HG03432 (cell line): ENCODE data around the gene WWOX.

Source experiments
- ATAC-seq: cut with Tn5 transposase; IDR thresholded peaks from one replicate; pipeline ENCODE4 v1.9.1; 2021; ENCODE audit warnings: mild to moderate bottlenecking, moderate library complexity; ENCODE audit not compliant: unreplicated experiment

Gene WWOX

DNA sequence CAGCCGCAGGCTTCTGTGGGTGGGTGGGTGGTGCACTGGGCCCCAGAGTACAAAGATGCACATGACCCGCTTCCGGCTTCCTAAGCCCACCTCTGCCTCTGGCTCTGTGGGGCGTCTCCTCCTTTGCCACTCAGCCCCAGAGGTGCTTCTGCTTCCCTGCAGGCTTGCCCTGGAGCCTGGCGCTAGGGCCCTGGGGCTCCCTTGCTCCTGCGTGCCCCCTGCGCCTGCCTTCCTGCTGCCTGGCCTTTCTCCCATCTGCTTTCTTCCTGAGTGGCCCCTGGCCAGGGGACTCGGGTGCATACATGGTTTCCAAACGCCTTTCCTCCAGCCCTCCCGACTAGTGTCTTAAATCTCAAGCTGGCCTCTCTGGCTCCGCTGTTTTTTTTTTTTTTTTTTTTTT lies 3.4 kb downstream of the WWOX start:
- ATAC-seq, result no peak

DNA sequence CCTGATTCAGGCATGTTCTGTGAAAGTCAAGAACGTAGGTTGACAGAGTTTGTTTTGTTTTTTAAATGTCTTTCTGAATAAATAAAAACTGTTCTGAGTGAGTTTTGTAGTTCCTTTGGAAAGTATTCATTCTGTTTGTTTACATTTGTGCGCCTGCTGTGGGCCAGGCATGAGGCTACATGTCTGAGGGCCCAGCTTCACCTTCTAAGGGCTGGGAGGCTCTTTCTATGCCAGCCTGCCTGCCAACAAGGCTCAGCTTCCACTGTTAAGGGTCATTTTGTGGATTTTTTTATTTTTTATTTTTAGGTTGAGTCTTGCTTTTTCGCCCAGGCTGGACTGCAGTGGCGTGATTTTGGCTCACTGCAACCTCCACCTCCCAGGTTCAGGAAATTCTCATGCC lies 6.1 kb downstream of the WWOX start:
- ATAC-seq, result no peak

GRCh38 chr16:78106686-78107085 lies 7.2 kb downstream of the WWOX start:
- no peak for ATAC-seq

DNA sequence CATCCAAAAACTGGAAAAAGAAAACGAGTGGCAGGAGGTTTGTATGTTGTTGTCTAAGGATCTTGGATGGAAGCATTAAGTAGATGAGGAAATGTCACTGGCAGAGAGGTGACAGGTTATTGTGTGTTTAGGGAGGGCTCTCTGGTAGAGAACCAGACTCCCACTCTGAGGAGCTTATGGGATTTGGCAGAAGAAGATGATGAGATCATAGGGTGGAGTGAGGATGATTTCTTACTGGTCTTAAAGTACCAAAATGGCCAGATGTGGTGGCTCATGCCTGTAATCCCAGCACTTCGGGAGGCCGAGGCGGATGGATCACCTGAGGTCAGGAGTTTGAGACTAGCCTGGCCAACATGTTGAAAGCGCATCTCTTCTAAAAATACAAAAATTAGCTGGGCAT lies 9.0 kb downstream of the WWOX start:
- ATAC-seq, result no peak

DNA sequence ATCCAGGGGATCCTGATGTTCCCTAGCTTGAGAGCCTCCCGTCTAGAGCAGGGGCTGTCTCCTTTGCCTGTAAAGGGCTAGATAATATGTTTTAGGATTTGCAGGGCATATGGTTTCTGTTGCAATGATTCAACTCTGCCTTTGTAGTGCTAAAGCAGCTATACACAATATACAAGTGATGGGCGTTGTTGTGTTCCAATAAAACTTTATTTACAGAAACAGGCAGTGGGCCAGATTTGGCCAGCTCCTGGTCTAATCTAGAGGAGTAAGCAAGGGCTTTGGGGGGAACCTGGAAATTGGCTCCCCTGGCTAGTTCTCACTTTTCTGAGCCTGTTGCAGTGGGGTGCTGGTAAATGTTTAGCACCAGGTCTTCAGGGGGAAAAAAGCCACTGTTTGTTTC lies 13.8 kb downstream of the WWOX start:
- ATAC-seq, result no peak

DNA sequence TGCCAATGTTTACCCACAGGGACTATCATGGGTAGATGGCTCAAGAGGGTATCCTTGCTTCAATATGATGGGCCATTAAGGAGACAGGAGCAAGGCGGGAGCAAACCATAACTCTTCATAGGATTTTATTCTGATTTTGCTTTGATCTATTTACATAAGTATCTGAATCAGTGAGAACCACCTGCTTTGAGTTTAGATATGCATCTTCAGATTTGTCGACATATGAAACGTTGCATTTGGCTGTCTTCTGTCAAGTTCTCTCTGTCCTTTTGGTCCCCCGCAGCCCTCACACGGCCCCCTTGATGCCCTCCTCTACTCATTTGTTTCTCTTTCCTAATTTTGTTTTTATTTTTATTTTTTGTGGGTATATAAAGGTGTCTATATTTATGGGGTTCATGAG lies 16.2 kb downstream of the WWOX start:
- no peak for ATAC-seq

GRCh38 chr16:78116946-78117345 lies 17.5 kb downstream of the WWOX start:
- ATAC-seq, result no peak

- no peak for ATAC-seq
These were observed 17.9 kb downstream of the WWOX start for GRCh38 chr16:78117391-78117790.

GRCh38 chr16:78118469-78119025 lies 19.1 kb downstream of the WWOX start:
- no peak for ATAC-seq

DNA sequence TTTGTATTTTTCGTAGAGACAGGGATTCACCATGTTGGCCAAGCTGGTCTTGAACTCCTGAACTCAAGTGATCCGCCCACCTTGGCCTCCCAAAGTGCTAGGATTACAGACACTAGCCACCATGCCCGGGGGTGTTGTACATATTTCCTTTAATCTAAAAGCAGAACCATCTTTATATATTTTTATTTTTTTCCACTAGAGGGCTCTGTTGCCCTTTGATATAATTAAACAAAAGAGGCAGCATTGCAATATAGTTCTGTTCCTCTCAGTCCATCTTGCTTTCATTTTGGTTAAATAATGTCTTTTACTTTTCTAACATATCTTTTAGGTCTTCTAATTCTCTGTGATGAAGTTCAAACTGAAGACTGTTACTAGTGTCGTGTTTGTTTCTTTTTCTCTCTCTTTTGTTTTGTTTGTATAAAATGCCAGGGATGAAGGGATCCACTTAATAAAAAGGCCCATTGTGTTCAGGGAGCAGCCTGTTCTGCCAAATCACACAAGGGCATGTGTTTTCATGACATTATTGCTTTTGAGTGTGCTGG lies 23.4 kb downstream of the WWOX start:
- ATAC-seq, result peak; percentile 91

DNA sequence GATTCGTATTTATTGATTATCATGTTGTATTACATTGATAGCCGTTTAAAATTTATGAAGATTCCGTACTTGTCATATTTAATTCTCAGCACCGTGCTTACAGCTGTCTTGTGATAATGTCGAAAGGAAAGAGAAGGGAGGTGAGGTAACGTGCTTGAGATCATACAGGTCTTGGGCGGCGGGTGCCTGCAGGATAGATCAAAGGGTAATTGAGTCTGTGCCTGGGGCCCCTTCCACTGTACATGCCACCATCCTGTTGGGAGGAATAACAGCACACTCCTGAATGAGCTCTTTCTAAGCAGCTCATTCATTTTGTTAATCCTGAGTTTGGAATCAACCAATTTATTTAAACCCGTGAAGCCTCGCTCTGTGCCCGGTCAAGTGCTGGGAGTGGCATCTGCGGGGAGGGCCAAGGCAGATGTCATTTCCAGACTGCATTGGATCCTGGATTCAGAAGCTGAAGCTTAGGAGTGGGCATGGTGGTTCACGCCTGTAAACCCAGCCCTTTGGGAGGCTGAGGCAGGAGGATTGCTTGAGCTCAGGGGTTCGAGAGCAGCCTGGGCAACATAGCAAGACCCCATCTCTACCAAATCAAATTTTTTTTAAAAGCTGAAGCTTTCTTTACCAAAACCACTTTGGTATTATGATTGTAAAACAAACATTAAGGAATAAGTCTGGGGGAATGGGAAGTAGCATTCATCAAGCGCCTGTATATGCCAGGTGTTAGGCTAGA lies 25.8 kb downstream of the WWOX start:
- ATAC-seq, result no peak

GRCh38 chr16:78126662-78127061 lies 27.2 kb downstream of the WWOX start:
- no peak for ATAC-seq

- ATAC-seq, result no peak
These were observed 27.7 kb downstream of the WWOX start for GRCh38 chr16:78127130-78127529.

DNA sequence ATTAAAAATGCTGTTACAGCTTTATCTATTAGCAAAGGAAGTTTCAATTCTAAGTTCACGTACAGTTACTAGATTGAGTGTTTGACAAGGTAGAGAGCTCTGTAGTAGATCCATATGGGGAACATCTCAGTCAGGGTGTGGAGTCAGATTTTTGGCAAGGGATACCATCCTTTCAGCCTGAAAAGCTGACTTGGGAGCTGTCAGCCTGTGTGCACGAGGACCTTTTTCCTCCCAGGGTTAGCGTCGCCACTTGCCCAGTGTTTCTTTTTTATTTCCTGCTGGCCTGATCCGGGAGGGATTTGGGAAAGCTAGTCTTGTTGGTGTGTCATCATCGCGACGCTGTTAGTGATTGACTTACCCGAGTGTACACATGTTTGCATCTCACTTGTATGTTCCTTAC lies 29.5 kb downstream of the WWOX start:
- ATAC-seq, result no peak

DNA sequence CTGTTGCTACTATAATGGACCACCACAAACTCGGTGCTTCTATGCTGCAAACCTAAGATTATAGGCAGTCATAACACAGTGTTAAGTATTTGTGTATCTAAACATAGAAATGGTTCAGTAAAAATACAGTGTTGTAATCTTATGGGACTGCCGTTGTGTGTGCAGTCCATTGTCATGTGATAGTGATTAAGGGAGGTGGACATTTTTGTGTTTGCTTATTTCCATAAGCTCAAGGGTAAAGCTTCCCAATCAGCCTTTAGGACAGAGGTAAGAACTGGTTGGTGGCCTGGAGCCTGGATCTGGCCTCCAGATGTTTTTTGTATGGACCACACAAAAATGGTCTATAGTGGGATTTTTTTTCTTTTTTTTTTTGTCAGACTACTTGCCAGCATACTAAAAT lies 29.9 kb downstream of the WWOX start:
- ATAC-seq, result no peak

DNA sequence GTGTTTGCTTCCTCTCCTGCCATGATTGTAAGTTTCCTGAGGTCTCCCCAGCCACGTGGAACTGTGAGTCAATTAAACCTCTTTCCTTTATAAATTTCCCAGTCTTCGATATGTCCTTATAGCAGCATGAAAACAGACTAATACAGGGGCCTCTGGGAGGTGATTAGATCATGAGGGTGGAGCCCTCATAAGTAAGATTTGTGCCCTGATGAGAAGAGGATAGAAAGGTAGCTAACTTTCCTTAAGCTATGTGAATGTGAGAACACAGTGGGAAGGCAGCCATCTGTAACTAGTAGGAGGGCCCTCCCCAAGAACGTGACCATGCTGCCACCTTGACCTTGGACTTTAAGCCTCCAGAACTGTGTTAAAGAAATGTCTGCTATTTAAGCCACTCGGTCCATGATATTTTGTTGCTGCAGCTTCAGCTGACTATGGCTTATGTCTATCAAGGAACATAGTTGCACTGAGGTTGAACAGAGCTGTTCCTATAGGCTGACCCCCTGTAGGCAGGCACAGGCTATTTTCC lies 30.7 kb downstream of the WWOX start:
- no peak for ATAC-seq

DNA sequence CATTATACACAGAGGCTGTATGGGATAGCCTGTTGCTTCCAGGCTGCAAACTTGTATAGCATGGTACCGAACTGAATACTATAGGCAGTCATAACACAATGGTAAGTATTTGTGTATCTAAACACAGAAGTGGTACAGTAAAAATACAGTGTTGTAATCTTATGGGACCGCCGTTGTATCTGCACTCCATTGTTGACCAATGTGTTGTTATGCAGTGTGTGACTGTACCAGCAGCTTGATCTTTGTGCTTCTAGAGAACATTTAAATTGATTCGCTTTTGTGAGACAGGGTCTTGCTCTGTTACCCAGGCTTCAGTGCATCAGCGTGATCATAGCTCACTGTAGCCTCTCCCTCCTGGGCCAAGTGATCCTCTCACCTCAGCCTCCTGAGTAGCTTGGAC lies 31.5 kb downstream of the WWOX start:
- ATAC-seq, result no peak

GRCh38 chr16:78133919-78134318 lies 34.5 kb downstream of the WWOX start:
- ATAC-seq, result no peak

GRCh38 chr16:78134944-78135619 lies 35.6 kb downstream of the WWOX start:
- ATAC-seq, result no peak

DNA sequence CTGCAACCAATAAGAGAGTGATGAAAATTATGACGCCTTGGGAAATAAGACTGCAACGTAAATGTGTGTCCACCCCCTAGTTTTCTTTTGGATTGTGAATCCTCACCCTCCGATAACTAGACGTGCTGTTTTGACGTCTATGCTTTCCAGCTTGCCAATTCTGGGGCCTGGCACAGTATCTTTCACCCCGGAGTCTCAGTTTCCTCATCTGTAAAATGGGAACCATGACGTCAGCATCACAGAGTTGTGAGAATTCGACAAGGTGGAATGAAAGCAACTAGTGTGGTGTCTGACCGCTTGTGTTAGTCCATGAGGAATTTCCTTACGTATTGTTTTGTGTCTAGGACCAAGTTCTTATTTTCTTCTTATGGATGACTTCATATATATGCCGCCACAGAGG lies 37.7 kb downstream of the WWOX start:
- no peak for ATAC-seq

GRCh38 chr16:78137782-78138616 lies 38.5 kb downstream of the WWOX start:
- peak; percentile 64 for ATAC-seq
